Epithelial cell of proximal tubule (primary cell): ENCODE measurements around the gene FHOD3. TPM values are rescaled to one million over a fixed set of nuclear protein-coding genes. Genes with fewer than 3 reads are reported as not detected.
"Not testable (repeated sequence)": the region's sequence is repeated elsewhere in the genome, so short reads cannot be mapped to it uniquely, and the experiment has no call there.

Source experiments
- DNase-seq: peaks from one replicate; pipeline ENCODE4 v3.0.0-alpha.2; 2011; ENCODE audit warnings: low read depth
- H3K4me3 ChIP-seq: 2 replicates; pipeline ENCODE4 v1.5.1; 2011; ENCODE audit warnings: low read depth, mild to moderate bottlenecking, low read length
- CTCF ChIP-seq: conservative IDR thresholded peaks from 2 replicates; pipeline ENCODE4 v1.5.1; 2012; ENCODE audit warnings: low read depth, mild to moderate bottlenecking, low read length
- total RNA-seq: library from RNA; depleted of rRNA; stranded (reverse); fragments of >200 nt; gene quantifications from 2 replicates; pipeline ENCODE4 v1.2.3, GENCODE V29; 2015

FHOD3 gene
- total RNA-seq, 1 donor from 2014 or later: 27.3 TPM

DNA sequence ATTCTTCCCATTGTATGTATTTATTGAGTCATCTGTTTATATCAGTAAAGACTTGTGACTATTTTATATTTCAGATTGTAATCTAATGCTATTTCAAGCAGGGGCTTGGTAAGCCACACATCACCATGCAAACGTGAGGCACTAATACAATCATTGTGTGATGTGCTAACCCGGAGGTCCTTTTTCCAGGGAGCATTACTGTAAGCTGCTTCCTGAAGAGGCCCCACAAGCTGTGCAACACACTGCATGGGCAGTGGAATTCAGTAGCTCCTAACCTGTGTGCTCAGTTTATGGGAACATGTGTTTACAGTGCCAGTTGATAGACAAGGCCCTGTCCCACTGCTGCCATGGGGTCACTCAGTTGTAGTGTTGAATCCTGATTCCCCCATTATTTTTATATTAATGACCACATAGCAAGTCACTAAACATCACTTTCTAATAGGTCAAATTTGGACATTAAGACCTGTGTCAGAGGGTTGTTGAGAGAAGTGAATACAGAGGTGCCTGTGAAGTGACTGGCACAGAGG is 162.9 kb downstream of the FHOD3 start:
- TF ChIP-seq CTCF: no peak
- H3K4me3 ChIP-seq: no peak overlapping the region
- DNase-seq: no peak

GRCh38 chr18:36460854-36461253 is 163.3 kb downstream of the FHOD3 start:
- DNase-seq: no peak
- TF ChIP-seq CTCF: no peak
- no peak overlapping the region for H3K4me3 ChIP-seq

GRCh38 chr18:36461551-36461987 is 164.1 kb downstream of the FHOD3 start:
- DNase-seq: no peak
- no peak for TF ChIP-seq CTCF
- H3K4me3 ChIP-seq: no peak overlapping the region

- DNase-seq, H3K4me3 ChIP-seq: not testable (repeated sequence)
These were observed 166.0 kb downstream of the FHOD3 start for GRCh38 chr18:36463516-36463915.

- no peak for DNase-seq
- no peak for TF ChIP-seq CTCF
- H3K4me3 ChIP-seq: no peak overlapping the region
These were observed 166.7 kb downstream of the FHOD3 start for GRCh38 chr18:36464126-36464651.

- no peak for TF ChIP-seq CTCF
- no peak overlapping the region for H3K4me3 ChIP-seq
- DNase-seq: no peak
These were observed 167.8 kb downstream of the FHOD3 start for GRCh38 chr18:36465276-36465675.

- no peak for DNase-seq
- H3K4me3 ChIP-seq: no peak overlapping the region
- no peak for TF ChIP-seq CTCF
These were observed 168.5 kb downstream of the FHOD3 start for GRCh38 chr18:36465970-36466369.

DNA sequence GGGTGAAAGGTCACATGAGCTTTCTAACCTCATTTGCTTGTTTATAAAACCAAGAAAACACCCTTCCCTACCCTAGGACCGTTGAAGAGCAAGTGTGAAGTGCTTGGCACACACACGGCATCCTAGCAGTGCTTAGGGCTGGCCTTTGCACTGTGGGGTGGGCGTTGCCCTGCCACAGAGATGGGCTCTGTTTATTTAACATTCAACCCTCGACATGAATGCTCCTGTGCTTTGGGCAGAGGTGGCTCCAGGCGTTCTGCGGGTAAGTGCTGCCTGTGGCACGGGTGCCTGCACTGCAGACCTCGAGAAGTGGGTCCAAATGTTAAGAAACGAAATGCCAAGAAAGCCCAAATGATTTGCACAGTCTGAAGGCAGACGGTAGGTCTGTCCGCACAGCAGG is 170.1 kb downstream of the FHOD3 start:
- no peak for TF ChIP-seq CTCF
- no peak for DNase-seq
- no peak overlapping the region for H3K4me3 ChIP-seq
